HG02588 (cell line): ENCODE data around the gene CTSO.
"Not testable (repeated sequence)": the region's sequence is repeated elsewhere in the genome, so short reads cannot be mapped to it uniquely, and the experiment has no call there.

Experiments
- ATAC-seq: cut with Tn5 transposase; IDR thresholded peaks from one replicate; pipeline ENCODE4 v1.9.1; 2021; ENCODE audit warnings: mild to moderate bottlenecking, moderate library complexity; ENCODE audit not compliant: unreplicated experiment

Gene CTSO

DNA sequence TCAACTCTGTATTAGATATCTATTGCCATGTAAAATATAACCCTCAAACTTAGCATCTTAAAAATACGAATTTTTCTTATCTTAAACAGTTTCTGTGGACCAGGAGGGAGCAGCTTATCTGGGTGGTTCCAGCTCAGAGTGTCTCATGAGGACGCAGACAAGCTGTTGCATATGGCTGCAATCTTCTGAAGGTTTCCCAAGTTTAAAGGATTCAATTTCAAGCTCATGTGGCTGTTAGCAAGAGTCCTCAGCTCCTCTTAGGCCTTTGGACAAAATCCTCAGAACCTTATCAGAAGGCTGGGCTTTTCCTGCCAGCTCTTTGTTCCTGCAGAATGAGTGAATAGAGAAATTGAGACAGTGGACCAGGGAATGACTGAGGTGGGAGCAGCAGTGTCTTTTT lies 2.8 kb upstream of the CTSO start:
- no peak for ATAC-seq

GRCh38 chr4:155954939-155955338 lies 1.3 kb upstream of the CTSO start:
- ATAC-seq = no peak

GRCh38 chr4:155954118-155954685 lies 536 bp upstream of the CTSO start:
- no peak for ATAC-seq

DNA sequence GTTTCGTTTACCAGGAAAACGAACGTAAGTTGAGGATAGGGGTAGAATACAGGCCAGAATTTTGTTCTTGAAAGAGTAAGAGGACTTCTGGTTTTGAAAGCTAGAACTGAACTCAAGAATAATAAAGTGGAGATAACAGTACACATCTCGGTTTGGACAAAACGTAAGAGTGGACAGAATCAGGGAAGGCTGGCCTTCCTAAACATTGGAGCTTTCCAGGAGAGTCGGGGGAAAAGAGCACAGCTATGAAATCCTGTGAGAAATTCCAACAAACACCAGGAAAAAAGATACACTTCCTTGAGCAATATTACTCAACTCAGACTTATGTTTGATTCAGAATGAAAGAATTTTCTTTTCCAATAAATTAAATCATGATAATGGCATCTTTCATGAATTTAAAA lies 1.2 kb downstream of the CTSO start:
- ATAC-seq = no peak

DNA sequence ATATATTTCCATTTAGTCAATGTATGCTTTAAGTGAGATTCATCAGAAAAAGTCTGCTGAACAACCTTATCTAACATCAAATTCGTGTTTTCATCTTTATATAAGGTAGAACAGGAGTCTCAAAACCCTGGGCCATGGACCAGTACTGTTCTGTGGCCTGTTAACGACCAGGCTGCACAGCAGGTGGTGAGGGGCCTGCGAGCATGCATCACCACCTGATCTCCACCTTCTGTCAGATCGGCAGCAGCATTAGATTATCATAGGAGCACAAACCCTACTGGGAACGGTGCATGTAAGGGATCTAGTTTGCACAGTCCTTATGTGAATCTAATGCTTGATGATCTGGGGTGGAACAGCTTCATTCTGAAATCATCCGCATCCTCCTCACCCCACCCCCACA lies 3.2 kb downstream of the CTSO start:
- ATAC-seq = no peak

GRCh38 chr4:155948541-155948940 lies 5.1 kb downstream of the CTSO start:
- ATAC-seq = no peak

GRCh38 chr4:155946486-155946885 lies 7.2 kb downstream of the CTSO start:
- no peak for ATAC-seq

GRCh38 chr4:155944516-155944915 lies 9.2 kb downstream of the CTSO start:
- no peak for ATAC-seq

- no peak for ATAC-seq
Measured at GRCh38 chr4:155943605-155944291, 9.9 kb downstream of the CTSO start.

- no peak for ATAC-seq
Measured at GRCh38 chr4:155941820-155942219, 11.8 kb downstream of the CTSO start.

- ATAC-seq = no peak
Measured at GRCh38 chr4:155941085-155941790, 12.4 kb downstream of the CTSO start.

GRCh38 chr4:155935389-155935986 lies 18.2 kb downstream of the CTSO start:
- no peak for ATAC-seq

- not testable (repeated sequence) for ATAC-seq
Measured at GRCh38 chr4:155934634-155935033, 19.0 kb downstream of the CTSO start.

DNA sequence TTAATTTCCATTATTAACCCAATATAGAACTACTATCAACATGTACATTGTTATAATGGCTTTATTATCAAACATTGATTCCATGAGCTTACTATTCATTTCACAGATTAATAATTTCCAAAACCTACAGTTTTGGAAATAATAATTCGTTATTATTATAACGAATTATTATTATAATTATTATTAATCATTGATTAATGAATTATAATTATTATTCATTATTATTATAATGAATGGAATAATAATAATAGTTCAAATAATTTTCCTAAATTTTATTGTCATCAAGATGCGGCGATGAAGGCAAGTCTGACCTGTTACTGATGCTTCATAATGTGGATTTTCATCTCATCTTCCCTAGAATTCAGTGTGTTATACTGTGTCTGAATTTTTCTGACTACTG lies 22.0 kb downstream of the CTSO start:
- no peak for ATAC-seq

DNA sequence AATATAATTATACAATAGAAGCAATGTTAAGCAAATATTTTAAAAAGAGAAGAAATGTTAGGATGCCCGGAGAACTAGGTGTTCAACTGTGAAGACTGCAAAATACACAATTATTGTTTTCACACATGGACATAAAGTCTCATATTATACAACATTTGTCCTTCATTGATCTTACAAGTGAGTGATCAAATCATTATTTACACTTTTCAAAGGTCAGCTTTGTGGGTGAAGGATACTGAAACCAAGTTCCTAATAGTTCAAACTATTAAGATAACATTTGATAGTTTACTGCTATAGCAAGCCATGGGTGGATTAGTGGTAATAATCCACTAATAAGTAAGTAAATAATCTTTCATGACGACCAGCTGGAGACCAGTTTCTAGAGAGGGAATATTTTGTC lies 23.3 kb downstream of the CTSO start:
- no peak for ATAC-seq

- ATAC-seq = no peak
Measured at GRCh38 chr4:155929833-155930232, 23.8 kb downstream of the CTSO start.

DNA sequence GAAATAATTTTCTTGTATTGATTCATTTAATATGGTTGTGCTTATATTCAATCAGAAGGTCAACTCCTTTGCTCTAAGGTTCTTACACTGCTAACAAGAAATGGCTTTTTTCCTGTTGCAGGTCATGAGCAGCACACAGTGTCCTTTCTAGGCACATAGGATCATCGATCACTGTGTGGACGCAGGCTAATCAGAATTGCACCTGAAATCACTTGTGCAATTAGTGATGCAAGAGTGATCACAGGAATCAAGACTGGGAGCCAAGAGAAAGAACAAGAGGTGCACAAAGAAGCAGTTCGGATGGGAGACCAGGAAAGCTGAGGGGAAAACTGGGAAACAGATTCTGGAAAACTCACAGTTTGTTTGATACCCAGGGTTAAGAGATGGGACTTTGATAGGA lies 29.0 kb downstream of the CTSO start:
- no peak for ATAC-seq

DNA sequence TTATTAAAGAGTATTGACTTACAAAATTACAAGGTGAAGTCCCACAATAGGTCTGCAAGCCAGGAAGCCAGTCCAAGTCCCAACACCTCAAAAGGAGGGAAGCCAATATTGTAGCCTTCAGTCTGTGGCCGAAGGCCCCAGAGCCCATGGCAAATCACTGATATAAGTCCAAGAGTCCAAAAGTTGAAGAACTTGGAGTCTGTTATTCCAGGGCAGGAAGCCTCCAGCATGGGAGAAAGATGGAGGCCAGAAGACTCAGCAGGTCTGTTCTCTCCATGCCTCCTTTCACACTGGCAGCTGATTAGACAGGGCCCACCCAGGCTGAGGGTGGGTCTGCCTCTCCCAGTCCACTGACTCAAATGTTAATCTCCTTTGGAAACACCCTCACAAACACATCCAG lies 32.1 kb downstream of the CTSO start:
- no peak for ATAC-seq

DNA sequence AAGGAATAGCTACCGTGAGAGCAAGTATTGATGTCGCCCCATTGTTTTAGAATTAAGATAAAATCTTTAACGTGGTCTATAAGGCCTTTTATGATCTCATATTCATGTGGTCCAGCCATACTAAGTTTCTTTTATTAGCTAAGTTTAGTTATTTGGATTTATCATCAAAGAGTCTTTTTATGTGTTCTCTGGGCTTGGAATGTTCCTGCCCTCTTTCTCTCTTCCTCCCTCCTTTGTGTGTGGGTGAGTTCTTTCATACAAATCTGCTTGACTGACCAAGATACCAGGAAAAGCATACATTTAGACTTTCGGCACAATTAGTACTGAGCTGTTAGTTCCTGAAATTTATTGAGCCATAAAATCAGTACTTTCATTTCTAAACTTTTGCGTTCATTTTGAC lies 38.9 kb downstream of the CTSO start:
- ATAC-seq = no peak

DNA sequence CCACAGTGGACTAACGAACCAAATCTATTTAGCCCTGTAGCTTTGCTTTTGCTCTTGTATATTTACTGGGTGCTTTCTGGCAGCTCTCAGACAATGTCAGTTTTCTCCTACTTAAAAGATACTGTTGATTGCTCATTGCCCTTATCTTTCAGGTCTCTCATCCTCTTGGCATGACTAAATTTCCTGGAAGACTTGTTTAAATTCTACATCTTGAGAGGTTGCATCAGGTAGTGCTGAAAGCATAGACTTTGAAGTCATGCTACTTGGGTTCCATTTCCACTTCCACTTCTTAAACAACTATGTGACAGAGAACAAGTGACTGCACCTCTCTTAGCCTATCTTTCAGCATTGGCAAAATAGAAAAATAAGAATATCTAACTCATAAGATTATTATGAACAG lies 41.8 kb downstream of the CTSO start:
- ATAC-seq = no peak

GRCh38 chr4:155909615-155910226 lies 43.9 kb downstream of the CTSO start:
- no peak for ATAC-seq
